Loucy (cell line): ENCODE data around the gene ITPK1.

Source experiments
- H2AFZ ChIP-seq: fragments of 200-600 bp; sonication (generic); 2 replicates; pipeline ENCODE4 v1.6.0; 2016; ENCODE audit warnings: antibody characterized with exemption, mild to moderate bottlenecking, low read length, moderate library complexity
- H3F3A ChIP-seq: fragments of 200-600 bp; 2 replicates; pipeline ENCODE4 v1.6.0; 2016; ENCODE audit warnings: antibody characterized with exemption, low read depth, mild to moderate bottlenecking
- H3K27me3 ChIP-seq: fragments of 200-600 bp; sonication (generic); 2 replicates; pipeline ENCODE4 v1.6.1; 2014; ENCODE audit warnings: low read length, mild to moderate bottlenecking; ENCODE audit not compliant: insufficient read depth, poor library complexity, severe bottlenecking
- H3K36me3 ChIP-seq: fragments of 200-600 bp; sonication (generic); 2 replicates; pipeline ENCODE4 v1.6.1; 2016; ENCODE audit warnings: low read length; ENCODE audit not compliant: insufficient read depth
- H3K4me1 ChIP-seq: fragments of 200-600 bp; sonication (generic); 2 replicates; pipeline ENCODE4 v1.5.1; 2014; ENCODE audit warnings: low read length, mild to moderate bottlenecking; ENCODE audit not compliant: insufficient read depth, poor library complexity, severe bottlenecking
- H3K4me2 ChIP-seq: fragments of 200-600 bp; sonication (generic); 2 replicates; pipeline ENCODE4 v1.6.0; 2014; ENCODE audit warnings: antibody characterized with exemption, low read length, low read depth, mild to moderate bottlenecking; ENCODE audit not compliant: poor library complexity, severe bottlenecking
- H3K4me3 ChIP-seq: fragments of 200-600 bp; sonication (generic); 2 replicates; pipeline ENCODE4 v1.5.1; 2014; ENCODE audit warnings: low read length, mild to moderate bottlenecking, mixed read lengths; ENCODE audit not compliant: poor library complexity, severe bottlenecking
- H3K79me2 ChIP-seq: fragments of 200-600 bp; sonication (generic); 2 replicates; pipeline ENCODE4 v1.6.1; 2014; ENCODE audit warnings: low read length; ENCODE audit not compliant: insufficient read depth
- H3K9ac ChIP-seq: fragments of 200-600 bp; sonication (generic); 2 replicates; pipeline ENCODE4 v1.6.0; 2014; ENCODE audit warnings: mild to moderate bottlenecking, low read depth, low read length, moderate library complexity; ENCODE audit not compliant: poor library complexity, severe bottlenecking
- H3K9me2 ChIP-seq: fragments of 200-600 bp; sonication (generic); replicated peaks from 2 replicates; pipeline ENCODE4 v1.6.1; 2016; ENCODE audit warnings: low read depth, low read length, mixed read lengths
- H3K9me3 ChIP-seq: fragments of 200-600 bp; sonication (generic); 2 replicates; pipeline ENCODE4 v1.6.1; 2014; ENCODE audit warnings: mild to moderate bottlenecking, antibody characterized with exemption, low read length, low read depth; ENCODE audit not compliant: insufficient read depth
- H4K20me1 ChIP-seq: fragments of 200-600 bp; sonication (generic); 2 replicates; pipeline ENCODE4 v1.6.0; 2014; ENCODE audit warnings: antibody characterized with exemption, low read length, mild to moderate bottlenecking; ENCODE audit not compliant: insufficient read depth, poor library complexity, severe bottlenecking
- EZH2phosphoT487 ChIP-seq: fragments of 200-600 bp; IDR thresholded peaks from 2 replicates; pipeline ENCODE4 v1.6.1; 2018; ENCODE audit warnings: antibody characterized with exemption, mild to moderate bottlenecking, moderate library complexity, borderline replicate concordance
- TF ChIP-seq, protein P1 (sequence below): fragments of 200-600 bp; sonication (generic); conservative IDR thresholded peaks from 2 replicates; pipeline ENCODE4 v1.5.1; 2014; ENCODE audit warnings: mild to moderate bottlenecking, antibody characterized with exemption, low read length

ITPK1 gene

DNA sequence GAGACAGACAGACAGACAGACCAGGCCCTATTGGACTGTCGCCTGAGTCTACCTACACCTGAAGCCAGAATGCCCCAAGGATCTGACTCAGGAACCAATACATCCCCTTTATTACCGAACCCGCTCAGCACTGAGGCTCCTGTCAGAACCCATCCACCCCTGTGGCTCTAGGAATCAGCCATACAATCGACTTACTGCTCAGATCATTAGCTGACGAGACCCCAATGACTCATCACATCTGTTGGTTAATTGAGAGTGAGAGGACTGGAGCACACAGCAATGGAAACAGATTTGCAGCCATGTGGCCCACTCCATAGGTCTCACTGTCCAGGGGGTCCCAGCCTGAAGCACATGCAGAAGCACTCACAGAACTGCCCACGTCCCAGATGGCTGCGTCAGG, 15.2 kb downstream of the ITPK1 start:
- peaks cover 17% of the 10 kb centered on the region for H3K4me1 ChIP-seq
- no peak overlapping the region for H3K4me2 ChIP-seq
- H3K9me2 ChIP-seq = no peaks in the 10 kb centered on the region
- H3K79me2 ChIP-seq = peaks cover 92% of the 10 kb centered on the region
- H3F3A ChIP-seq = no peaks in the 10 kb centered on the region
- no peaks in the 10 kb centered on the region for H3K36me3 ChIP-seq
- no peaks in the 10 kb centered on the region for H3K27me3 ChIP-seq
- no peak overlapping the region for H3K9ac ChIP-seq
- H4K20me1 ChIP-seq = no peaks in the 10 kb centered on the region
- H2AFZ ChIP-seq = no peak overlapping the region
- no peaks in the 10 kb centered on the region for H3K9me3 ChIP-seq
- H3K4me3 ChIP-seq = no peak overlapping the region
- TF ChIP-seq, protein P1, sequence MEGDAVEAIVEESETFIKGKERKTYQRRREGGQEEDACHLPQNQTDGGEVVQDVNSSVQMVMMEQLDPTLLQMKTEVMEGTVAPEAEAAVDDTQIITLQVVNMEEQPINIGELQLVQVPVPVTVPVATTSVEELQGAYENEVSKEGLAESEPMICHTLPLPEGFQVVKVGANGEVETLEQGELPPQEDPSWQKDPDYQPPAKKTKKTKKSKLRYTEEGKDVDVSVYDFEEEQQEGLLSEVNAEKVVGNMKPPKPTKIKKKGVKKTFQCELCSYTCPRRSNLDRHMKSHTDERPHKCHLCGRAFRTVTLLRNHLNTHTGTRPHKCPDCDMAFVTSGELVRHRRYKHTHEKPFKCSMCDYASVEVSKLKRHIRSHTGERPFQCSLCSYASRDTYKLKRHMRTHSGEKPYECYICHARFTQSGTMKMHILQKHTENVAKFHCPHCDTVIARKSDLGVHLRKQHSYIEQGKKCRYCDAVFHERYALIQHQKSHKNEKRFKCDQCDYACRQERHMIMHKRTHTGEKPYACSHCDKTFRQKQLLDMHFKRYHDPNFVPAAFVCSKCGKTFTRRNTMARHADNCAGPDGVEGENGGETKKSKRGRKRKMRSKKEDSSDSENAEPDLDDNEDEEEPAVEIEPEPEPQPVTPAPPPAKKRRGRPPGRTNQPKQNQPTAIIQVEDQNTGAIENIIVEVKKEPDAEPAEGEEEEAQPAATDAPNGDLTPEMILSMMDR = no peak

DNA sequence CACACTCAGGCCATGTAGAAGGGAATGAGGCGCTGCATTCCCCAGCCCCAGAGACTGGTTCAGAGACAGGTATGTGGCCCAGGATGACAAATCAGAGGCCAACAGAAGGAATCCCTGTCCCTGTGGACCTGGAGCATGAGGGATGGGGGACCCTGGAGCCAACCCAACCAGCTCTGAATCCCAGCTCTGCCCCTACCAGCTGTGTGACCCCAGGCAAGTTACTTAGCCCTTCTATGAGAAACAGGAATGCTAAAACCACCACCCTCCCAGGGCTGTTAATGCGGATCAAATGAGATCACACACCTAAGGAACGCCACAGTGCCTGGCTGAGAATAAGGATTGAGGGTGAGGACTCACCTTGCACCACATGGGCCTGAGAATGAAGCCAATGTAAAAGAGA, 15.6 kb downstream of the ITPK1 start:
- Histone ChIP-seq H3K27me3 (no peaks in the 10 kb centered on the region), H3K36me3 (no peaks in the 10 kb centered on the region), H3K9ac (no peak overlapping the region), H2AFZ (no peak overlapping the region), H3K4me3 (no peak overlapping the region), H3K4me1 (peaks cover 17% of the 10 kb centered on the region), H3K4me2 (no peak overlapping the region), H3K9me2 (no peaks in the 10 kb centered on the region), H3F3A (no peaks in the 10 kb centered on the region), H3K9me3 (no peaks in the 10 kb centered on the region), H4K20me1 (no peaks in the 10 kb centered on the region), H3K79me2 (peaks cover 91% of the 10 kb centered on the region)
- TF ChIP-seq EZH2phosphoT487 = no peak
- TF ChIP-seq, protein P1 = no peak

DNA sequence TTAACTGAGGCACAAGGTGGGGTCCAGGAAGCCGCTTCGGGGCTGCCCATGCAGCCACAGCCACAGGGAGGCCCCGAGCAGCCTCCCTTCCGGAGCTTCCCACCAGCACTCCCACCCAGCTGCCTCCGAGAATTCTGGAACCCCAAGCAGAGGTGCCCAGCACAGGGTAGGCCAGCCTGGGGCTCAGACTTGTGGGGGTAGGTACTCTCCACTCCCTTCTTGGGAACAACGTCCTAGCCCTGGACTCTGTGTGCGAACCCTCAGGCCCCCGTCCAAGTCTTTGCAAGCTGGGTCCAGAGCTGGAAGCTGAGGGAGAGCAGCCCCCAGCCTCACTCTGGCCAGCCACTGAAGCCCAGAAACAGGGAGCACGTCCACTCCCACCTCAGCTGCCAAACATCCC, 16.1 kb downstream of the ITPK1 start:
- TF ChIP-seq, protein P1 = no peak
- Histone ChIP-seq H3K79me2 (peaks cover 90% of the 10 kb centered on the region), H3K27me3 (no peaks in the 10 kb centered on the region), H3K9ac (no peak overlapping the region), H3K9me2 (no peaks in the 10 kb centered on the region), H3K4me1 (peaks cover 14% of the 10 kb centered on the region), H3K4me2 (no peak overlapping the region), H3K9me3 (no peaks in the 10 kb centered on the region), H3K4me3 (no peak overlapping the region), H3F3A (no peaks in the 10 kb centered on the region), H2AFZ (no peak overlapping the region), H3K36me3 (no peaks in the 10 kb centered on the region), H4K20me1 (no peaks in the 10 kb centered on the region)
